Astrocyte (in vitro differentiated cells and primary cell): ENCODE measurements around the gene LAMB1. TPM values are rescaled to one million over a fixed set of nuclear protein-coding genes. Genes with fewer than 3 reads are reported as not detected.

ENCODE experiments used
- DNase-seq: peaks from one replicate; pipeline ENCODE4 v3.0.0-alpha.2; 2010; ENCODE audit warnings: low read depth
- FAIRE-seq: peaks from 2 replicates; lab custom pipeline; 2011; peaks lifted over from hg19 to GRCh38; lab: Jason Lieb, UNC
- H2AFZ ChIP-seq: 2 replicates; pipeline ENCODE4 v1.6.0; 2012; ENCODE audit warnings: low read depth, low read length, inconsistent platforms
- H3K27ac ChIP-seq: 2 replicates; pipeline ENCODE4 v1.5.1; 2011; ENCODE audit warnings: low read depth, low read length, inconsistent platforms
- H3K27me3 ChIP-seq: 2 replicates; pipeline ENCODE4 v1.6.0; 2011; ENCODE audit warnings: low read length, inconsistent platforms; ENCODE audit not compliant: insufficient read depth
- H3K36me3 ChIP-seq: 2 replicates; pipeline ENCODE4 v1.5.1; 2011; ENCODE audit warnings: low read length, inconsistent platforms; ENCODE audit not compliant: insufficient read depth
- H3K4me1 ChIP-seq: 2 replicates; pipeline ENCODE4 v1.5.1; 2011; ENCODE audit warnings: low read length, inconsistent platforms; ENCODE audit not compliant: insufficient read depth
- H3K4me2 ChIP-seq: 2 replicates; pipeline ENCODE4 v1.6.0; 2012; ENCODE audit warnings: low read length, inconsistent platforms
- H3K4me3 ChIP-seq: 2 replicates; pipeline ENCODE4 v1.5.1; 2011; ENCODE audit warnings: low read depth, mild to moderate bottlenecking, low read length, inconsistent platforms; ENCODE audit not compliant: insufficient read depth
- H3K79me2 ChIP-seq: 2 replicates; pipeline ENCODE4 v1.6.0; 2012; ENCODE audit warnings: mild to moderate bottlenecking, low read length, inconsistent platforms; ENCODE audit not compliant: insufficient read depth
- H3K9ac ChIP-seq: 2 replicates; pipeline ENCODE4 v1.6.0; 2012; ENCODE audit warnings: mild to moderate bottlenecking, low read length, inconsistent platforms
- H3K9me3 ChIP-seq: 2 replicates; pipeline ENCODE4 v1.5.1; 2012; ENCODE audit warnings: low read depth, mild to moderate bottlenecking, low read length, inconsistent platforms; ENCODE audit not compliant: insufficient read depth
- H4K20me1 ChIP-seq: 2 replicates; pipeline ENCODE4 v1.6.0; 2012; ENCODE audit warnings: low read length, inconsistent platforms; ENCODE audit not compliant: insufficient read depth
- H3K27ac Mint-ChIP-seq: one replicate; pipeline ENCODE4 v1.8.0; 2021; ENCODE audit warnings: mild to moderate bottlenecking, mixed read lengths; ENCODE audit not compliant: unreplicated experiment
- H3K27me3 Mint-ChIP-seq: one replicate; pipeline ENCODE4 v1.8.0; 2021; ENCODE audit warnings: low read depth, mixed read lengths; ENCODE audit not compliant: unreplicated experiment
- H3K36me3 Mint-ChIP-seq: one replicate; pipeline ENCODE4 v1.8.0; 2021; ENCODE audit warnings: low read depth, mixed read lengths; ENCODE audit not compliant: unreplicated experiment
- H3K4me1 Mint-ChIP-seq: one replicate; pipeline ENCODE4 v1.8.0; 2021; ENCODE audit warnings: low read depth, mixed read lengths; ENCODE audit not compliant: unreplicated experiment
- H3K4me3 Mint-ChIP-seq: one replicate; pipeline ENCODE4 v1.8.0; 2021; ENCODE audit warnings: mild to moderate bottlenecking, moderate library complexity, mixed read lengths; ENCODE audit not compliant: unreplicated experiment
- H3K9me3 Mint-ChIP-seq: one replicate; pipeline ENCODE4 v1.8.0; 2021; ENCODE audit warnings: mild to moderate bottlenecking, mixed read lengths; ENCODE audit not compliant: unreplicated experiment
- EZH2 ChIP-seq: IDR thresholded peaks from 2 replicates; pipeline ENCODE4 v1.6.1; 2012; ENCODE audit warnings: mild to moderate bottlenecking, low read length, inconsistent platforms; ENCODE audit not compliant: insufficient read depth
- total RNA-seq: library from RNA; stranded (reverse); gene quantifications from 2 replicates; pipeline ENCODE4 v1.2.1, GENCODE V29; 2021
- TF ChIP-seq, protein P1 (sequence below): IDR thresholded peaks from 2 replicates; pipeline ENCODE4 v1.5.1; 2011; ENCODE audit warnings: low read depth, mild to moderate bottlenecking, inconsistent platforms, low read length, moderate library complexity; ENCODE audit not compliant: insufficient read depth

LAMB1 gene
- total RNA-seq, 1 donor from 2014 or later: 403 TPM

DNA sequence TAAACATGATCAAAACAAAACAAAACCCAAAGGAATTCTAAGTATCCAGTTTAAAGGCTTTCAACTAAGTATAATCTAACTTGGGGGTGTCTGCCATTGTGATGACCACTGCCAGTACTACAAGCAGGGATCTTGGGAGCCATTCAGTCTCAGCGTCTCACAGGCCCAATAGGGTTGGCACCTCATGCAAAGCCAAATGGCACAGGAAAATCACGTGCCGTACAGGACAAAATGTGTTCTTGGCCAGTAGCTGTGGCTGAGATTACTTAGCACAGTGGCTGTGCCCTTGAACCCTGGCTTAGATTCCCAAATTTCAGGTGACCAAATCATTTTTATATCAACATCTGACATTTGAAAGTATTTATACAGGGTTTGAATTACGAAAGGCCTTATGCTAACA is 62.0 kb downstream of the LAMB1 start:
- DNase-seq: no peak
- Histone ChIP-seq H3K27ac (peak overlapping the region; percentile 95), H3K4me2 (no peak overlapping the region), H3K79me2 (peaks cover 48% of the 10 kb centered on the region), H2AFZ (no peak overlapping the region), H3K9ac (no peak overlapping the region), H3K4me3 (no peak overlapping the region), H3K36me3 (peaks cover 69% of the 10 kb centered on the region), H4K20me1 (peaks cover 11% of the 10 kb centered on the region), H3K4me1 (peaks cover 42% of the 10 kb centered on the region), H3K9me3 (no peaks in the 10 kb centered on the region), H3K27me3 (no peaks in the 10 kb centered on the region)
- Mint-ChIP-seq H3K27ac (no peak overlapping the region), H3K36me3 (peaks cover 48% of the 10 kb centered on the region), H3K4me1 (peaks cover 39% of the 10 kb centered on the region), H3K9me3 (no peaks in the 10 kb centered on the region), H3K4me3 (no peak overlapping the region), H3K27me3 (no peaks in the 10 kb centered on the region)
- TF ChIP-seq, protein P1, sequence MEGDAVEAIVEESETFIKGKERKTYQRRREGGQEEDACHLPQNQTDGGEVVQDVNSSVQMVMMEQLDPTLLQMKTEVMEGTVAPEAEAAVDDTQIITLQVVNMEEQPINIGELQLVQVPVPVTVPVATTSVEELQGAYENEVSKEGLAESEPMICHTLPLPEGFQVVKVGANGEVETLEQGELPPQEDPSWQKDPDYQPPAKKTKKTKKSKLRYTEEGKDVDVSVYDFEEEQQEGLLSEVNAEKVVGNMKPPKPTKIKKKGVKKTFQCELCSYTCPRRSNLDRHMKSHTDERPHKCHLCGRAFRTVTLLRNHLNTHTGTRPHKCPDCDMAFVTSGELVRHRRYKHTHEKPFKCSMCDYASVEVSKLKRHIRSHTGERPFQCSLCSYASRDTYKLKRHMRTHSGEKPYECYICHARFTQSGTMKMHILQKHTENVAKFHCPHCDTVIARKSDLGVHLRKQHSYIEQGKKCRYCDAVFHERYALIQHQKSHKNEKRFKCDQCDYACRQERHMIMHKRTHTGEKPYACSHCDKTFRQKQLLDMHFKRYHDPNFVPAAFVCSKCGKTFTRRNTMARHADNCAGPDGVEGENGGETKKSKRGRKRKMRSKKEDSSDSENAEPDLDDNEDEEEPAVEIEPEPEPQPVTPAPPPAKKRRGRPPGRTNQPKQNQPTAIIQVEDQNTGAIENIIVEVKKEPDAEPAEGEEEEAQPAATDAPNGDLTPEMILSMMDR: no peak
- TF ChIP-seq EZH2: no peak
- no peak for FAIRE-seq

DNA sequence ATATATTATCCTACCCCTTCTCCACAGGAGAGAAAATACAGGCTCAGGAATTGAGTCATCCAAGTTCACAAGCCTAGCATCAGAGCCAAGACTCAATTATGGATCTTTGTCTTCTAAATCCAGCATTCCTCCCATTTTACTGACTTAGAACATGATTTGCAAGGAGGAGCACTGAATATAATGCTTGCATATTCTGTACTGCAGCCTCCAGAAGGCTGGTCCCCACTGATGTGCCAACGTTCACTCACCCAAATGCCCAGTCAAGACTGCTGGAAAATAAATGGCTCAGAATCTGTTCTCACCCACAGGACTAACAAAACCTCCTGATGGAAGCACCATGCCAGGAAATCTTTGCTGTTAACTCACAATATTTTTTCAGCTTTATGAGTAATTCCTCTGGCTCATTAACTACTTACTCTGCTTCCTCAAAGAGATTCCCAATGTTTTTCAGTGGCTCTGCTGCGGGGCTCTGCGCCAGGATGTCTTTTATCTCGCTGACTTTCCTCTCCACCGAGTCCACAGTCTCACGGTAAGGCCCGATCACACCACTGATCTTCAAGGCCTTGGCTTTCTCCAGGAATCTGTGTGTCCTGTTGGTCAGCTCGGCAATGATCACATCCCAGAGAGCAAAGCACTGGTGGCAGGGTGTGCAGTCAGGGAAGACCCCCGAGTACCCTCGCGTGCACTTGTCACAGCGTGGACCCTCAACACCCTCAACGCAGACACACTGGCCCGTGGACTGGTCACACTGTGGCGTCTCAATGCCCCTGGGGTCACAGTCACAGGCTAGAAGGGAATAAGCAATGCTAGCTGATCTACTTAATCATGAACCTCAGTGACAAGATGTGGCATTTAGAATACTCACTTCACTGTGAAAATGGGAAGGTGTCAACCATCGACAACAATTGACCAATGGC is 63.1 kb downstream of the LAMB1 start:
- DNase-seq: peak; percentile 96

More for the DNA sequence above, 63.1 kb downstream of the LAMB1 start:
- H3K27me3 ChIP-seq: no peaks in the 10 kb centered on the region
- peaks cover 44% of the 10 kb centered on the region for H3K4me1 ChIP-seq
- Mint-ChIP-seq H3K4me1 (peaks cover 42% of the 10 kb centered on the region), H3K9me3 (no peaks in the 10 kb centered on the region), H3K4me3 (no peak overlapping the region), H3K27me3 (no peaks in the 10 kb centered on the region), H3K27ac (peak overlapping the region; percentile 6), H3K36me3 (peaks cover 47% of the 10 kb centered on the region)
- peak overlapping the region; percentile 95 for H3K27ac ChIP-seq
- H2AFZ ChIP-seq: no peak overlapping the region
- H3K4me3 ChIP-seq: no peak overlapping the region
- no peaks in the 10 kb centered on the region for H3K9me3 ChIP-seq
- H3K9ac ChIP-seq: peak overlapping the region; percentile 68
- peaks cover 7% of the 10 kb centered on the region for H4K20me1 ChIP-seq
- peaks cover 65% of the 10 kb centered on the region for H3K36me3 ChIP-seq
- peak overlapping the region; percentile 57 for H3K4me2 ChIP-seq
- TF ChIP-seq, protein P1: no peak
- no peak for TF ChIP-seq EZH2
- H3K79me2 ChIP-seq: peaks cover 36% of the 10 kb centered on the region
- peak; percentile 75 for FAIRE-seq
